ENCODE measurements around the gene KCTD8. TPM values are rescaled to one million over a fixed set of nuclear protein-coding genes. Genes with fewer than 3 reads are reported as not detected.
"Not testable (repeated sequence)": the region's sequence is repeated elsewhere in the genome, so short reads cannot be mapped to it uniquely, and the experiment has no call there.

The KCTD8 gene
- total RNA-seq, 1 experiment from 2014 or later, result not detected

GRCh38 chr4:44326741-44327140 is 121.9 kb downstream of the KCTD8 start:
- no peak for DNase-seq (ENCODE audit: low read depth)

GRCh38 chr4:44320833-44321232 is 127.8 kb downstream of the KCTD8 start:
- DNase-seq (ENCODE audit: low read depth), result no peak

- no peak for DNase-seq (ENCODE audit: low read depth)
These were observed 129.5 kb downstream of the KCTD8 start for GRCh38 chr4:44319129-44319528.

GRCh38 chr4:44313702-44314101 is 134.9 kb downstream of the KCTD8 start:
- DNase-seq (ENCODE audit: low read depth), result no peak

GRCh38 chr4:44287505-44287904 is 161.1 kb downstream of the KCTD8 start:
- DNase-seq (ENCODE audit: low read depth), result no peak

- no peak for DNase-seq (ENCODE audit: low read depth)
These were observed 169.1 kb downstream of the KCTD8 start for GRCh38 chr4:44279469-44279868.

GRCh38 chr4:44279066-44279465 is 169.5 kb downstream of the KCTD8 start:
- no peak for DNase-seq (ENCODE audit: low read depth)

- DNase-seq (ENCODE audit: low read depth), result no peak
These were observed 191.1 kb downstream of the KCTD8 start for GRCh38 chr4:44257461-44257860.

- DNase-seq (ENCODE audit: low read depth), result no peak
These were observed 192.2 kb downstream of the KCTD8 start for GRCh38 chr4:44256414-44256813.

GRCh38 chr4:44237643-44238042 is 211.0 kb downstream of the KCTD8 start:
- DNase-seq (ENCODE audit: low read depth), result no peak

- DNase-seq (ENCODE audit: low read depth), result no peak
These were observed 212.7 kb downstream of the KCTD8 start for GRCh38 chr4:44235897-44236296.

GRCh38 chr4:44232262-44232661 is 216.3 kb downstream of the KCTD8 start:
- DNase-seq (ENCODE audit: low read depth), result no peak

- DNase-seq (ENCODE audit: low read depth), result no peak
These were observed 217.6 kb downstream of the KCTD8 start for GRCh38 chr4:44231006-44231405.

- DNase-seq (ENCODE audit: low read depth), result no peak
These were observed 220.3 kb downstream of the KCTD8 start for GRCh38 chr4:44228326-44228725.

- DNase-seq (ENCODE audit: low read depth), result no peak
These were observed 227.2 kb downstream of the KCTD8 start for GRCh38 chr4:44221407-44221806.

GRCh38 chr4:44210750-44211149 is 237.9 kb downstream of the KCTD8 start:
- DNase-seq (ENCODE audit: low read depth), result no peak

- no peak for DNase-seq (ENCODE audit: low read depth)
These were observed 251.8 kb downstream of the KCTD8 start for GRCh38 chr4:44196796-44197195.

- DNase-seq (ENCODE audit: low read depth), result peak; percentile 1
These were observed 254.2 kb downstream of the KCTD8 start for GRCh38 chr4:44194365-44194764.

- DNase-seq (ENCODE audit: low read depth), result no peak
These were observed 261.8 kb downstream of the KCTD8 start for GRCh38 chr4:44186850-44187246.

- peak; percentile 2 for DNase-seq (ENCODE audit: low read depth)
These were observed 262.3 kb downstream of the KCTD8 start for GRCh38 chr4:44186096-44186849.

GRCh38 chr4:44181491-44182349 is 266.9 kb downstream of the KCTD8 start:
- not testable (repeated sequence) for DNase-seq (ENCODE audit: low read depth)

- DNase-seq (ENCODE audit: low read depth), result not testable (repeated sequence)
These were observed 280.8 kb downstream of the KCTD8 start for GRCh38 chr4:44167766-44168165.

GRCh38 chr4:44165938-44166337 is 282.7 kb downstream of the KCTD8 start:
- DNase-seq (ENCODE audit: low read depth), result no peak

All from M059J (cell line).